Prostate gland (tissue), 2 donors: ENCODE results near the gene DIAPH2.

ENCODE experiments used
- POLR2A ChIP-seq: fragments of 450-650 bp; IDR thresholded peaks from one replicate; pipeline ENCODE4 v1.6.1; 2016; ENCODE audit warnings: antibody characterized with exemption, mild to moderate bottlenecking
- POLR2AphosphoS5 ChIP-seq: sonication (generic); formaldehyde crosslinking; IDR thresholded peaks from one replicate; pipeline ENCODE4 v1.6.1; 2017; ENCODE audit warnings: antibody characterized with exemption
- TF ChIP-seq, protein P1 (sequence below), 4 experiments: fragments of 200-600 bp in 2 of 4; fragments of 450-650 bp in 2 of 4; sonication (generic) in 2 of 4; IDR thresholded peaks; 1 replicate in 3 of 4; 2 replicates in 1 of 4; pipeline ENCODE4 v1.5.1; 2016 to 2019; ENCODE audit warnings: antibody characterized with exemption in 4 of 4, mild to moderate bottlenecking in 2 of 4, moderate library complexity in 2 of 4

DNA sequence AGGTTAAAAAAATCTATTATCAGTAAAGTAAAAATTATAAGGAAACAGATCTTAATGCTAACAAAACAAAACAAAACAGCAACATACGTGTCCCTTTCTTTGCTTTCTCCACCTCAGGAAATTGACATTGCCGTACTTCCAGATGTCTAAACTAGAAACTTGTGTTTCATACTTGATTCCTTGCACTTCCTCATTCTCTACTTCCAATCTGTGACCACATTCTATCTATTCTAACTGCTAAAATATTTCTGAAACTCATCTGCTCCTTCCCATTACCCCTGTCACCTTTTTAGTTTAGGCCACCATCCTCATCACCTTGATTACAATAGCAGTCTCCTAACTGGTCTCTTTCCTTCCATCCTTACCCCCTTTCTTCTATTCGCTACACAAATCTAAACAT is 176.6 kb downstream of the DIAPH2 start:
- TF ChIP-seq, protein P1, sequence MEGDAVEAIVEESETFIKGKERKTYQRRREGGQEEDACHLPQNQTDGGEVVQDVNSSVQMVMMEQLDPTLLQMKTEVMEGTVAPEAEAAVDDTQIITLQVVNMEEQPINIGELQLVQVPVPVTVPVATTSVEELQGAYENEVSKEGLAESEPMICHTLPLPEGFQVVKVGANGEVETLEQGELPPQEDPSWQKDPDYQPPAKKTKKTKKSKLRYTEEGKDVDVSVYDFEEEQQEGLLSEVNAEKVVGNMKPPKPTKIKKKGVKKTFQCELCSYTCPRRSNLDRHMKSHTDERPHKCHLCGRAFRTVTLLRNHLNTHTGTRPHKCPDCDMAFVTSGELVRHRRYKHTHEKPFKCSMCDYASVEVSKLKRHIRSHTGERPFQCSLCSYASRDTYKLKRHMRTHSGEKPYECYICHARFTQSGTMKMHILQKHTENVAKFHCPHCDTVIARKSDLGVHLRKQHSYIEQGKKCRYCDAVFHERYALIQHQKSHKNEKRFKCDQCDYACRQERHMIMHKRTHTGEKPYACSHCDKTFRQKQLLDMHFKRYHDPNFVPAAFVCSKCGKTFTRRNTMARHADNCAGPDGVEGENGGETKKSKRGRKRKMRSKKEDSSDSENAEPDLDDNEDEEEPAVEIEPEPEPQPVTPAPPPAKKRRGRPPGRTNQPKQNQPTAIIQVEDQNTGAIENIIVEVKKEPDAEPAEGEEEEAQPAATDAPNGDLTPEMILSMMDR (IDR thresholded peaks at IDR 0.05) = no peak
- TF ChIP-seq POLR2AphosphoS5 (no peak), POLR2A (no peak)
